HG02678 (cell line): ENCODE results near the gene LAMTOR5.
A peak's percentile ranks its signal among the peaks of the same experiment; 100 is the strongest.

Experiments used
- ATAC-seq: cut with Tn5 transposase; IDR thresholded peaks from one replicate; pipeline ENCODE4 v1.9.1; 2021; ENCODE audit warnings: mild to moderate bottlenecking, moderate library complexity; ENCODE audit not compliant: unreplicated experiment

LAMTOR5 gene

GRCh38 chr1:110390692-110391245 lies 16.7 kb downstream of the LAMTOR5 start, which contains the start of gene SLC16A4:
Gene SLC16A4, minus strand, starts transcription at chr1:110391026. Its CDS starts 1,703 bp downstream, at chr1:110389323.
- no peak for ATAC-seq

GRCh38 chr1:110390096-110390495 lies 17.4 kb downstream of the LAMTOR5 start:
- ATAC-seq, result no peak

- no peak for ATAC-seq
These were observed 20.3 kb downstream of the LAMTOR5 start for GRCh38 chr1:110387048-110387754.

- no peak for ATAC-seq
These were observed 22.1 kb downstream of the LAMTOR5 start for GRCh38 chr1:110385369-110385768.

GRCh38 chr1:110384581-110385321 lies 22.7 kb downstream of the LAMTOR5 start:
- ATAC-seq, result peak; percentile 61

GRCh38 chr1:110383251-110383990 lies 24.1 kb downstream of the LAMTOR5 start:
- no peak for ATAC-seq

- no peak for ATAC-seq
These were observed 26.7 kb downstream of the LAMTOR5 start for GRCh38 chr1:110380672-110381283.

GRCh38 chr1:110375490-110375889 lies 32.0 kb downstream of the LAMTOR5 start:
- no peak for ATAC-seq

- no peak for ATAC-seq
These were observed 36.7 kb downstream of the LAMTOR5 start for GRCh38 chr1:110370827-110371226.

- no peak for ATAC-seq
These were observed 43.3 kb downstream of the LAMTOR5 start for GRCh38 chr1:110364221-110364620.

GRCh38 chr1:110361856-110362255 lies 45.6 kb downstream of the LAMTOR5 start:
- ATAC-seq, result no peak

- ATAC-seq, result no peak
These were observed 47.1 kb downstream of the LAMTOR5 start for GRCh38 chr1:110360431-110360830.

- no peak for ATAC-seq
These were observed 51.1 kb downstream of the LAMTOR5 start for GRCh38 chr1:110356379-110356778.

- ATAC-seq, result no peak
These were observed 52.2 kb downstream of the LAMTOR5 start for GRCh38 chr1:110355321-110355720.
